ENCODE measurements around the gene KHNYN. TPM values are rescaled to one million over a fixed set of nuclear protein-coding genes. Genes with fewer than 3 reads are reported as not detected.

KHNYN gene
- total and polyA plus RNA-seq, 2 of the 8 experiments (the other 6 are each of a cell fraction or from before 2014, with no cell fraction given), result 7.6 to 22.3 TPM

- no peak overlapping the region for H3K18ac ChIP-seq (ENCODE audit: extremely low read depth, low read length)
- no peaks in the 10 kb centered on the region for H4K20me1 ChIP-seq (replicated peaks in 1 of 2; ENCODE audit: control insufficient read depth in 1 of 2, insufficient read depth in 2 of 2, low read length in 2 of 2)
- no peaks in the 10 kb centered on the region for H3K23me2 ChIP-seq (ENCODE audit: low read depth, low read length)
- H2BK15ac ChIP-seq (ENCODE audit: low read length), result no peak overlapping the region
- WGBS, 2 experiments (ENCODE audit: extremely low coverage in 1 of 2, insufficient coverage in 1 of 2, insufficient read length in 1 of 2, insufficient replicate concordance in 2 of 2, low coverage in 1 of 2, low lambda C conversion rate in 2 of 2, missing lambda C conversion rate in 1 of 2), result 92% methylated on average over 6 of the region's 6 CpGs; no CpG with 5 or more reads in 1 of the 2 experiments
- POLR2A ChIA-PET (ENCODE audit: partially characterized antibody), result interaction anchor here (0.8 to 6.3 kb wide), 7 partner anchors 10 to 41 kb away, joined by 3 to 28 read pairs (median 3); partner anchors contain the start of genes CBLN3 and KHNYN
- no peak overlapping the region for H2AK5ac ChIP-seq (ENCODE audit: low read depth, low read length)
- no peaks in the 10 kb centered on the region for H3K4me1 ChIP-seq (replicated peaks in 1 of 4; ENCODE audit: control insufficient read depth in 3 of 4, insufficient read depth in 4 of 4, low read length in 3 of 4)
- no peaks in the 10 kb centered on the region for H3K79me2 ChIP-seq (ENCODE audit: control insufficient read depth in 1 of 2, insufficient read depth in 2 of 2, low read length in 2 of 2)
- no peak overlapping the region for H3K23ac ChIP-seq (ENCODE audit: insufficient read length)
- DNase-seq (ENCODE audit: low read depth in 1 of 2, low spot score in 2 of 2) (no peak), FAIRE-seq (no peak)
- H2BK120ac ChIP-seq (replicated peaks; ENCODE audit: low read depth, low read length), result no peak overlapping the region
- no peaks in the 10 kb centered on the region for H3K79me1 ChIP-seq (ENCODE audit: low read depth, low read length)
- H3K14ac ChIP-seq (ENCODE audit: insufficient read length), result no peak overlapping the region
- no peak overlapping the region for H3K56ac ChIP-seq (replicated peaks; ENCODE audit: insufficient read length, low read depth, low read length)
- no peak overlapping the region for H3K9ac ChIP-seq (replicated peaks in 1 of 4; ENCODE audit: extremely low read depth in 1 of 4, low read depth in 3 of 4, low read length in 3 of 4)
- H2BK5ac ChIP-seq (ENCODE audit: low read depth, low read length), result no peak overlapping the region
- H3K27ac ChIP-seq (ENCODE audit: low read depth, low read length), result no peak overlapping the region
- H4K8ac ChIP-seq (ENCODE audit: extremely low read depth, insufficient read depth, low read length), result peak overlapping the region; percentile 11
- no peak overlapping the region for H2AFZ ChIP-seq (ENCODE audit: low read length)
- H4K91ac ChIP-seq (replicated peaks; ENCODE audit: insufficient read length, low read length), result no peak overlapping the region
- no peak overlapping the region; the same call in 1 of the 2 replicates for H2BK12ac ChIP-seq (ENCODE audit: low read depth, low read length)
- no peak overlapping the region for H3K4ac ChIP-seq (replicated peaks; ENCODE audit: insufficient read length, low read depth, low read length)
- H2BK20ac ChIP-seq (ENCODE audit: low read length), result no peak overlapping the region
- CTCF ChIA-PET (ENCODE audit: partially characterized antibody), result interaction anchor here (0.8 to 21.3 kb wide), 11 partner anchors 9 to 90 kb away, joined by 3 to 664 read pairs (median 7); partner anchors contain the start of genes ADCY4, KHNYN and RIPK3
- TF ChIP-seq EP300 (IDR thresholded peaks at IDR 0.05; ENCODE audit: borderline replicate concordance in 1 of 2, low read depth in 2 of 2, low read length in 2 of 2), result no peak
- TF ChIP-seq CBX5 (IDR thresholded peaks at IDR 0.05; ENCODE audit: low read depth, low read length), result no peak
- no peak overlapping the region for H3K4me3 ChIP-seq (ENCODE audit: extremely low read depth in 1 of 4, insufficient read depth in 2 of 4, low read depth in 3 of 4, low read length in 4 of 4)
- H3K36me3 ChIP-seq (ENCODE audit: control insufficient read depth in 2 of 4, insufficient read depth in 4 of 4, low read length in 3 of 4), result peaks cover 4 to 11% (median 7%) of the 10 kb centered on the region in 4 experiments; a peak in 5 of 8 replicates
- no peak overlapping the region for H3K4me2 ChIP-seq (ENCODE audit: insufficient read depth in 1 of 2, low read depth in 2 of 2, low read length in 2 of 2)
- H3K27me3 ChIP-seq (replicated peaks in 1 of 4; ENCODE audit: control insufficient read depth in 3 of 4, extremely low read depth in 1 of 4, insufficient read depth in 3 of 4, low read length in 3 of 4), result peaks cover 0 to 6% (median 4%) of the 10 kb centered on the region in 4 experiments; a peak in 4 of 7 replicates
- H3K9me3 ChIP-seq (ENCODE audit: insufficient read depth in 2 of 2, low read depth in 1 of 2, low read length in 1 of 2), result no peaks in the 10 kb centered on the region
- H4K5ac ChIP-seq (ENCODE audit: insufficient read length, low read depth, low read length), result no peak overlapping the region
Measured at GRCh38 chr14:24418492-24418873, 11.3 kb upstream of the KHNYN start.
